ENCODE results near the gene HMOX2. TPM values are rescaled to one million over a fixed set of nuclear protein-coding genes. Genes with fewer than 3 reads are reported as not detected.

HMOX2 gene, protein sequence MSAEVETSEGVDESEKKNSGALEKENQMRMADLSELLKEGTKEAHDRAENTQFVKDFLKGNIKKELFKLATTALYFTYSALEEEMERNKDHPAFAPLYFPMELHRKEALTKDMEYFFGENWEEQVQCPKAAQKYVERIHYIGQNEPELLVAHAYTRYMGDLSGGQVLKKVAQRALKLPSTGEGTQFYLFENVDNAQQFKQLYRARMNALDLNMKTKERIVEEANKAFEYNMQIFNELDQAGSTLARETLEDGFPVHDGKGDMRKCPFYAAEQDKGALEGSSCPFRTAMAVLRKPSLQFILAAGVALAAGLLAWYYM
- 57.7 and 68.8 TPM in 2 replicates for total RNA-seq
- polyA plus RNA-seq = 108 TPM in 2 replicates

DNA sequence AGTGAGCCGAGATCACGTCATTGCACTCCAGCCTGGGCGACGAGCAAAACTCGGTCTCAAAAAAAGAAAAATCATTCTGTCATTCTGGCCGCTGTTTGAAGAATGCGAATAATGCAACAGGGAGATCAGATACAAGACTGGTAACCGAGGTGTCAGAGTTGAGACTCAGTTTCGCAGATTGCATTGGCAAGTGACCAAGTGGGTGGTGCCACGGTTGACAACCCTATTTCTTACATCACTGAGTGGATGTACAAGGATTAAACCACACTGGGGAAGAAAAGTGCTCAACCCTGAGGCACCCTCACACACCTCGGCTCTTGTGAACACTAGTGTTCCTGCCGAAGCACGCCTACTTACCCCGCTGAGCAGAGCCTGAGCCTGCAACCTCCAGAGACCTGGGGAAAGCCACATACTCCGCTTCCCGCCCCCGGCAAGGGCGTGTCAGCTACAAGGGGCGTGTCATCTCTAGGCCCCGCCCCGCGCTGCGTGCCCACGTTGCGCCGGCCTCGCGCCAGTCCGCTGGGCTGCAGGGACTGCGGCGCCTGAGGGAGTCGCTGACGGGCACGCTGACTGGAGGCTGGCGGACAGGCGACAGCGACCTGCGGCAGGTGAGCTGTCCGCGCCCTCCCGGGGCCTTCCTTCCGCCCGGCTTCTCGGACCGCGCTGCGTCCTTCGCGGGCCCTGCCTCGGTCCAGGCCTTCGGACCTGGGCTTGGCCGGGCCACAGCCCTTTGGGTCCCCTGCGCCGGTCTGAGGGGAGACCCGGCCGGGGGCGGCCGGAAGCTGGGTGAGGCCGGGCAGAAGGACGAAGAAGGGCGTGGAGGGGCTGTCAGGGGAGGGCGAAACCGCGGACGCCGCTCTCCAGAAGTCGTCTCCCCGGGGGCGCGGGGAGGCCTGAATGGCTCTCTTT, at the start of gene HMOX2:
Gene HMOX2 (plus strand): TSS at position 519 of the 909 bp plus-strand sequence. CDS start 29,127 bp downstream, outside the sequence.
- no peaks in the 10 kb centered on the region for H3K36me3 ChIP-seq (replicated peaks; ENCODE audit: insufficient read depth, low read depth)
- H3K79me2 ChIP-seq = peaks cover 56% of the 10 kb centered on the region
- 14% methylated on average over 60 of the region's 70 CpGs for WGBS (ENCODE audit: low lambda C conversion rate, missing lambda C conversion rate)

DNA sequence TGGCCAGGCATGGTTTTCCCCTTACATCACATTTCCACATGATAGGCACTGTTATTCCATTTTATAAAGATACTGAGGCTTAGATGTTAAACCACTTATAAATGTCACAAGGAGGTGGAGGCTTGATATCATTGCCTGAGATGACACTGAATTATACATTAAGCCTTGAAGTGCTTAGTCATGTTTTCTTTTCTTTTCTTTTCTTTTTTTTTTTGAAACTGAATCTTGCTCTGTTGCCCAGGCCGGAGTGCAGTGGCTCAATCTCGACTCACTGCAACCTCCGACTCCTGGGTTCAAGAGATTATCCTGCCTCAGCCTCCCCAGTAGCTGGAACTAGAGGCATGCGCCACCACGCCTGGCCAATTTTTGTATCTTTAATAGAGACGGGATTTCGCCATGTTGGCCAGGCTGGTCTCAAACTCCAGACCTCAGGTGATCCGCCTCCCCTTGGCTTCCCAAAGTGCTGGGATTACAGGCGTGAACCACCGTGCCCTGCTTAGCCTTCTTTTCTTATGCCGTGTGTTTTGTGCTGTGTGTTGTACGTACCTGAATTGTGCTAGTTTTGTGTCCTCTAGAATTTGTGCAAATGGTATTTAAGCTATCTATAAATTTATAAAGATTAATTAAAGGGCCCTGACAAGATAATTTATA, 49.4 kb upstream of the HMOX2 start:
- peak overlapping the region; percentile 99 for H3K27ac ChIP-seq
- H3K9me2 ChIP-seq (replicated peaks; ENCODE audit: insufficient read depth) = no peaks in the 10 kb centered on the region
- no peaks in the 10 kb centered on the region for H3K36me3 ChIP-seq (replicated peaks; ENCODE audit: insufficient read depth, low read depth)

More for the DNA sequence above, at the start of gene HMOX2:
- no peaks in the 10 kb centered on the region for H3K9me2 ChIP-seq (replicated peaks; ENCODE audit: insufficient read depth)
- H3K27ac ChIP-seq = peak within 1 kb of the TSS; percentile 95
- DNase-seq (ENCODE audit: low spot score) = peak; percentile 97
- H3K27me3 ChIP-seq = no peaks in the 10 kb centered on the region
- peak within 1 kb of the TSS; percentile 87 for H3K4me2 ChIP-seq
- peak within 1 kb of the TSS; percentile 72 for H3K4me3 ChIP-seq
- no peak for TF ChIP-seq EZH2 (IDR thresholded peaks at IDR 0.05; ENCODE audit: borderline replicate concordance)
- TF ChIP-seq, protein P1, sequence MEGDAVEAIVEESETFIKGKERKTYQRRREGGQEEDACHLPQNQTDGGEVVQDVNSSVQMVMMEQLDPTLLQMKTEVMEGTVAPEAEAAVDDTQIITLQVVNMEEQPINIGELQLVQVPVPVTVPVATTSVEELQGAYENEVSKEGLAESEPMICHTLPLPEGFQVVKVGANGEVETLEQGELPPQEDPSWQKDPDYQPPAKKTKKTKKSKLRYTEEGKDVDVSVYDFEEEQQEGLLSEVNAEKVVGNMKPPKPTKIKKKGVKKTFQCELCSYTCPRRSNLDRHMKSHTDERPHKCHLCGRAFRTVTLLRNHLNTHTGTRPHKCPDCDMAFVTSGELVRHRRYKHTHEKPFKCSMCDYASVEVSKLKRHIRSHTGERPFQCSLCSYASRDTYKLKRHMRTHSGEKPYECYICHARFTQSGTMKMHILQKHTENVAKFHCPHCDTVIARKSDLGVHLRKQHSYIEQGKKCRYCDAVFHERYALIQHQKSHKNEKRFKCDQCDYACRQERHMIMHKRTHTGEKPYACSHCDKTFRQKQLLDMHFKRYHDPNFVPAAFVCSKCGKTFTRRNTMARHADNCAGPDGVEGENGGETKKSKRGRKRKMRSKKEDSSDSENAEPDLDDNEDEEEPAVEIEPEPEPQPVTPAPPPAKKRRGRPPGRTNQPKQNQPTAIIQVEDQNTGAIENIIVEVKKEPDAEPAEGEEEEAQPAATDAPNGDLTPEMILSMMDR (IDR thresholded peaks at IDR 0.05; ENCODE audit: poor library complexity) = peak; percentile 53
- no peaks in the 10 kb centered on the region for H3K4me1 ChIP-seq (ENCODE audit: insufficient read depth)
- H3K9me3 ChIP-seq (ENCODE audit: low read depth) = no peaks in the 10 kb centered on the region
- H2AFZ ChIP-seq = peak within 1 kb of the TSS; percentile 79
- H4K20me1 ChIP-seq (ENCODE audit: insufficient read depth, poor library complexity, severe bottlenecking) = peaks cover 9% of the 10 kb centered on the region

DNA sequence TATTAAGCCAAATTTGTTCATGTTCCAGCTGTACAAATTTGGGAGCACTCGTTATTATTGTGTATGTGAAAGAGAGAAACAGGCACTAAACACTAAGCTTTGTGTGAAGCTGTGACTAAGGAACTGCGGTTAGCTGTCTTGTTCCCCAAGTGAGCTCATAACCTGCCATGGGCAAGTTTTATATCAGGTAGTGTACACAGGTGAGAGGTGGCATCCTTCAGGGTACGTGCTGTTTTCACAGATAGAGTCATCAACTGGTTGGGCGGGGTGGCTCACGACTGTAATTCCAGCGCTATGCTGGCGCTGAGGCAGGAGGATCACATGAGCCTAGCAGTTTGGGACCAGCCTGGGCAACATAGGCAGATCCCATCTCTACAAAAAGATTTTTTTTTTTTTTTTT, 47.7 kb upstream of the HMOX2 start:
- H3K4me3 ChIP-seq = no peak overlapping the region
- no peaks in the 10 kb centered on the region for H3K27me3 ChIP-seq
- H2AFZ ChIP-seq = no peak overlapping the region
- H3K4me1 ChIP-seq (ENCODE audit: insufficient read depth) = peaks cover 14% of the 10 kb centered on the region
- over 99% methylated on average over 7 of the region's 7 CpGs for WGBS (ENCODE audit: low lambda C conversion rate, missing lambda C conversion rate)
- H3K79me2 ChIP-seq = peaks cover 66% of the 10 kb centered on the region
- TF ChIP-seq, protein P1 (IDR thresholded peaks at IDR 0.05; ENCODE audit: poor library complexity) = no peak
- TF ChIP-seq EZH2phosphoT487 (IDR thresholded peaks at IDR 0.05; ENCODE audit: low read depth, severe bottlenecking, unreplicated experiment) (no peak), EZH2 (IDR thresholded peaks at IDR 0.05; ENCODE audit: borderline replicate concordance) (no peak)
- no peak for DNase-seq (ENCODE audit: low spot score)
- H3K36me3 ChIP-seq (replicated peaks; ENCODE audit: insufficient read depth, low read depth) = no peaks in the 10 kb centered on the region
- no peaks in the 10 kb centered on the region for H4K20me1 ChIP-seq (ENCODE audit: insufficient read depth, poor library complexity, severe bottlenecking)
- H3K4me2 ChIP-seq = no peak overlapping the region
- H3K9me3 ChIP-seq (ENCODE audit: low read depth) = no peaks in the 10 kb centered on the region
- no peaks in the 10 kb centered on the region for H3K9me2 ChIP-seq (replicated peaks; ENCODE audit: insufficient read depth)
- H3K27ac ChIP-seq = no peak overlapping the region

More for the DNA sequence above, 49.4 kb upstream of the HMOX2 start:
- peak overlapping the region; percentile 74 for H3K4me3 ChIP-seq
- H2AFZ ChIP-seq = no peak overlapping the region
- DNase-seq (ENCODE audit: low spot score) = no peak
- 95% methylated on average over 12 of the region's 12 CpGs for WGBS (ENCODE audit: low lambda C conversion rate, missing lambda C conversion rate)
- no peaks in the 10 kb centered on the region for H4K20me1 ChIP-seq (ENCODE audit: insufficient read depth, poor library complexity, severe bottlenecking)
- peak overlapping the region; percentile 93 for H3K4me2 ChIP-seq
- TF ChIP-seq EZH2phosphoT487 (IDR thresholded peaks at IDR 0.05; ENCODE audit: low read depth, severe bottlenecking, unreplicated experiment) (no peak), EZH2 (IDR thresholded peaks at IDR 0.05; ENCODE audit: borderline replicate concordance) (no peak)
- TF ChIP-seq, protein P1 (IDR thresholded peaks at IDR 0.05; ENCODE audit: poor library complexity) = no peak
- no peaks in the 10 kb centered on the region for H3K27me3 ChIP-seq
- H3K9me3 ChIP-seq (ENCODE audit: low read depth) = no peaks in the 10 kb centered on the region
- H3K79me2 ChIP-seq = peaks cover 57% of the 10 kb centered on the region
- peaks cover 14% of the 10 kb centered on the region for H3K4me1 ChIP-seq (ENCODE audit: insufficient read depth)
